ENCODE measurements around the gene HSPA5.
"Not testable (repeated sequence)": the region's sequence is repeated elsewhere in the genome, so short reads cannot be mapped to it uniquely, and the experiment has no call there.

HSPA5 gene

DNA sequence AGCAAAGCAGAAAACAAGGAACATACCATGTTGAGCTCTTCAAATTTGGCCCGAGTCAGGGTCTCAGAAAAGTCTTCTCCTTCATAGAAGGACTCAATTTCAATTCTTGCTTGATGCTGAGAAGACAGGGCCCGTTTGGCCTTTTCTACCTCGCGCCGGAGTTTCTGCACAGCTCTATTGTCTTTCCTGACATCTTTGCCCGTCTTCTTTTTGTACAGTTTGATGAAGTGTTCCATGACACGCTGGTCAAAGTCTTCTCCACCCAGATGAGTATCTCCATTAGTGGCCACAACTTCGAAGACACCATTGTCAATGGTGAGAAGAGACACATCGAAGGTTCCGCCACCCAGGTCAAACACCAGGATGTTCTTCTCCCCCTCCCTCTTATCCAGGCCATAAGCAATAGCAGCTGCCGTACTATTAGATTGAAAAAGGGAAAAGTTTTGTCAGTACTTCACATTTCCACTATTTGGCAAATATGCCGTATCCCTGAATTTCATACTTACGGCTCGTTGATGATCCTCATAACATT, 2.2 kb downstream of the HSPA5 start:
- TF ChIP-seq JUND (IDR thresholded peaks at IDR 0.05; ENCODE audit: low read depth), result no peak
- in situ Hi-C loops (cut with HindIII; ENCODE audit: low pct_unique_long_range_greater_than_20kb, low sequenced_read_pairs), result no loop called here
- no peak for DNase-seq (ENCODE audit: low read depth in 1 of 2, low spot score in 1 of 2)

- DNase-seq (ENCODE audit: low read depth in 1 of 2, low spot score in 1 of 2), result no peak
- in situ Hi-C loops (cut with HindIII; ENCODE audit: low pct_unique_long_range_greater_than_20kb, low sequenced_read_pairs), result no loop called here
- no peak for TF ChIP-seq JUND (IDR thresholded peaks at IDR 0.05; ENCODE audit: low read depth)
Measured at GRCh38 chr9:125238127-125238914, 2.8 kb downstream of the HSPA5 start.

DNA sequence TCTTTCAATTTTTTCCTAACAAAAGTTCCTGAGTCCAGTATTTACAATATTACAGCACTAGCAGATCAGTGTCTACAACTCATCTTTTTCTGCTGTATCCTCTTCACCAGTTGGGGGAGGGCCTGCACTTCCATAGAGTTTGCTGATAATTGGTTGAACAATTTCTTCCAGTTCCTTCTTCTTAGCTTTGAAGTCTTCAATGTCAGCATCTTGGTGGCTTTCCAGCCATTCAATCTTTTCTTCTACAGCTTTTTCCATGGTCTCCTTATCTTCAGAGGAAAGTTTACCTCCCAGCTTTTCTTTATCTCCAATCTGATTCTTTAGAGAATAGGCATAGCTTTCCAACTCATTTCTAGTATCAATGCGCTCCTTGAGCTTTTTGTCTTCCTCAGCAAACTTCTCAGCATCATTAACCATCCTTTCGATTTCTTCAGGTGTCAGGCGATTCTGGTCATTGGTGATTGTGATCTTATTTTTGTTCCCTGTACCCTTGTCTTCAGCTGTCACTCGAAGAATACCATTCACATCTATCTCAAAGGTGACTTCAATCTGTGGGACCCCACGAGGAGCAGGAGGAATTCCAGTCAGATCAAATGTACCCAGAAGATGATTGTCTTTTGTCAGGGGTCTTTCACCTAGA, 4.5 kb downstream of the HSPA5 start:
- DNase-seq (ENCODE audit: low read depth in 1 of 2, low spot score in 1 of 2); in situ Hi-C loops (cut with HindIII; ENCODE audit: low pct_unique_long_range_greater_than_20kb, low sequenced_read_pairs): not testable (repeated sequence)

GRCh38 chr9:125235804-125236519, 5.2 kb downstream of the HSPA5 start:
- in situ Hi-C loops (cut with HindIII; ENCODE audit: low pct_unique_long_range_greater_than_20kb, low sequenced_read_pairs), result no loop called here
- no peak for DNase-seq (ENCODE audit: low read depth in 1 of 2, low spot score in 1 of 2)
- no peak for TF ChIP-seq JUND (IDR thresholded peaks at IDR 0.05; ENCODE audit: low read depth)

DNA sequence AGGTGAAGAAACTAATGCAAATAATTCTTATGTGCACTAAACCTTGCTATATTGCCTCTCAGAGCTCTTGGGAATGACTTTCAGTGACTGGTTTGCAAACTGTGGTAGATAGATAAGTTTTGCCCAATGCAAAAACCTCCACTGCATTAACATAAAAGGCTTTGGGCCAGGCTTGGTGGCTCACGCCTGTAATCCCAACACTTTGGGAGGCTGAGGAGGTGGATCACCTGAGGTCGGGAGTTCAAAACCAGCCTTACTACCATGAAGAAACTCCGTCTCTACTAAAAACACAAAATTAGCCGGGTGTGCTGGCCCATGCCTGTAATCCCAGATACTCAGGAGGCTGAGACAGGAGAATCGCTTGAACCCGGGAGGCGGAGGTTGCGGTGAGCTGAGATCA, 7.0 kb downstream of the HSPA5 start:
- in situ Hi-C loops (cut with HindIII; ENCODE audit: low pct_unique_long_range_greater_than_20kb, low sequenced_read_pairs); DNase-seq (ENCODE audit: low read depth in 1 of 2, low spot score in 1 of 2): not testable (repeated sequence)

GRCh38 chr9:125233678-125234077, 7.5 kb downstream of the HSPA5 start:
- DNase-seq (ENCODE audit: low read depth in 1 of 2, low spot score in 1 of 2), result no peak
- in situ Hi-C loops (cut with HindIII; ENCODE audit: low pct_unique_long_range_greater_than_20kb, low sequenced_read_pairs), result no loop called here
- no peak for TF ChIP-seq JUND (IDR thresholded peaks at IDR 0.05; ENCODE audit: low read depth)

- in situ Hi-C loops (cut with HindIII; ENCODE audit: low pct_unique_long_range_greater_than_20kb, low sequenced_read_pairs), result no loop called here
- no peak for TF ChIP-seq JUND (IDR thresholded peaks at IDR 0.05; ENCODE audit: low read depth)
- DNase-seq (ENCODE audit: low read depth in 1 of 2, low spot score in 1 of 2), result no peak
Measured at GRCh38 chr9:125227761-125228160, 13.4 kb downstream of the HSPA5 start.

GRCh38 chr9:125224858-125225257, 16.3 kb downstream of the HSPA5 start:
- in situ Hi-C loops (cut with HindIII; ENCODE audit: low pct_unique_long_range_greater_than_20kb, low sequenced_read_pairs); DNase-seq (ENCODE audit: low read depth in 1 of 2, low spot score in 1 of 2): not testable (repeated sequence)

- in situ Hi-C loops (cut with HindIII; ENCODE audit: low pct_unique_long_range_greater_than_20kb, low sequenced_read_pairs), result no loop called here
- no peak for DNase-seq (ENCODE audit: low read depth in 1 of 2, low spot score in 1 of 2)
Measured at GRCh38 chr9:125218621-125219020, 22.5 kb downstream of the HSPA5 start.

GRCh38 chr9:125214186-125214585, 27.0 kb downstream of the HSPA5 start:
- no peak for TF ChIP-seq JUND (IDR thresholded peaks at IDR 0.05; ENCODE audit: low read depth)
- in situ Hi-C loops (cut with HindIII; ENCODE audit: low pct_unique_long_range_greater_than_20kb, low sequenced_read_pairs), result no loop called here
- DNase-seq (ENCODE audit: low read depth in 1 of 2, low spot score in 1 of 2), result no peak

More at GRCh38 chr9:125218621-125219020, 22.5 kb downstream of the HSPA5 start:
- no peak for TF ChIP-seq JUND (IDR thresholded peaks at IDR 0.05; ENCODE audit: low read depth)

DNA sequence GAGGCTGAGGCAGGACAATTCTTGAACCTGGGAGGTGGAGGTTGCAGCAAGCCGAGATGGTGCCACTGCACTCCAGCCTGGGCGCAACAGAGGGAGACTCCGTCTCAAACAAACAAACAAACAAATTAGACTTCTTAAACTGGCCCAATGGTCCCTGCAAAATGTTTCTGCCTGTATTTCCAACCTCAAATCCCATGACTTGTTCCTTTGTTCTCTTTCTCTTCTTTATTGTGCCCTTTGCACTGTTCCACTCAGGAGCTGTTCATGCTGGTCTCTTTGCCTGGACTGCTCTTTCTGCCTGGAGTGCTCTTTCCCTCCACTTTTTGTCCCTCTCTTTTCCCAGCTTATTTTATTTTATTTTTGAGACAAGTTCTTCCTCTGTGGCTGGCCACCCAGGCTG, 36.7 kb downstream of the HSPA5 start:
- DNase-seq (ENCODE audit: low read depth in 1 of 2, low spot score in 1 of 2), result no peak
- in situ Hi-C loops (cut with HindIII; ENCODE audit: low pct_unique_long_range_greater_than_20kb, low sequenced_read_pairs), result no loop called here
- TF ChIP-seq JUND (IDR thresholded peaks at IDR 0.05; ENCODE audit: low read depth), result no peak

GRCh38 chr9:125202846-125203618, 38.1 kb downstream of the HSPA5 start:
- no peak for TF ChIP-seq JUND (IDR thresholded peaks at IDR 0.05; ENCODE audit: low read depth)
- no peak for DNase-seq (ENCODE audit: low read depth in 1 of 2, low spot score in 1 of 2)
- in situ Hi-C loops (cut with HindIII; ENCODE audit: low pct_unique_long_range_greater_than_20kb, low sequenced_read_pairs), result no loop called here
